Esophagus (tissue), 2 donors: Measurements from ENCODE around the gene TRIM27. TPM values are rescaled to one million over a fixed set of nuclear protein-coding genes. Genes with fewer than 3 reads are reported as not detected.
"Not testable (repeated sequence)": the region's sequence is repeated elsewhere in the genome, so short reads cannot be mapped to it uniquely, and the experiment has no call there.

Experiments
- H3K27ac ChIP-seq, 2 donors: one replicate each; pipeline ENCODE4 v1.5.1; 2013; ENCODE audit warnings: low read depth in 2 of 2, mild to moderate bottlenecking in 2 of 2, inconsistent platforms in 1 of 2, low read length in 1 of 2, moderate library complexity in 1 of 2
- H3K27me3 ChIP-seq, 2 donors: one replicate each; pipeline ENCODE4 v1.6.1; 2013; ENCODE audit warnings: low read length in 2 of 2, control low read depth in 1 of 2, mild to moderate bottlenecking in 1 of 2; ENCODE audit not compliant: insufficient read depth in 2 of 2, control insufficient read depth in 1 of 2
- H3K36me3 ChIP-seq, 2 donors: one replicate each; pipeline ENCODE4 v1.6.1; 2013; ENCODE audit warnings: low read length in 1 of 2; ENCODE audit not compliant: control insufficient read depth in 2 of 2, insufficient read depth in 2 of 2
- H3K4me1 ChIP-seq, 2 donors: one replicate each; pipeline ENCODE4 v1.6.1; 2013; ENCODE audit warnings: low read length in 1 of 2; ENCODE audit not compliant: control insufficient read depth in 2 of 2, insufficient read depth in 2 of 2
- H3K4me3 ChIP-seq, 2 donors: one replicate each; pipeline ENCODE4 v1.5.1; 2013; ENCODE audit warnings: low read length in 2 of 2, mild to moderate bottlenecking in 2 of 2, low read depth in 1 of 2, moderate library complexity in 1 of 2
- H3K9me3 ChIP-seq, 2 donors: one replicate each; pipeline ENCODE4 v1.6.1; 2013; ENCODE audit warnings: mild to moderate bottlenecking in 2 of 2, low read depth in 1 of 2, low read length in 1 of 2, moderate library complexity in 1 of 2; ENCODE audit not compliant: control insufficient read depth in 2 of 2, insufficient read depth in 1 of 2
- WGBS, 2 donors: extraction: QIAGEN DNeasy Blood & Tissue Kit; methylation state at CpG; one replicate each; pipeline ENCODE4 v1.1.7; 2013; 5-methylcytosine and 5-hydroxymethylcytosine counted together
- polyA plus RNA-seq, 2 donors: library from polyadenylated mRNA; stranded (reverse); fragments of 200-250 nt; gene quantifications; one replicate each; pipeline ENCODE4 v1.2.3, GENCODE V29; 2013
- donor health status: healthy with polysubstance abuse.
- donor health status: Bipolar disorder and iron deficiency.

TRIM27 gene
- polyA plus RNA-seq, 2 donors = 13.3 to 15.8 TPM

DNA sequence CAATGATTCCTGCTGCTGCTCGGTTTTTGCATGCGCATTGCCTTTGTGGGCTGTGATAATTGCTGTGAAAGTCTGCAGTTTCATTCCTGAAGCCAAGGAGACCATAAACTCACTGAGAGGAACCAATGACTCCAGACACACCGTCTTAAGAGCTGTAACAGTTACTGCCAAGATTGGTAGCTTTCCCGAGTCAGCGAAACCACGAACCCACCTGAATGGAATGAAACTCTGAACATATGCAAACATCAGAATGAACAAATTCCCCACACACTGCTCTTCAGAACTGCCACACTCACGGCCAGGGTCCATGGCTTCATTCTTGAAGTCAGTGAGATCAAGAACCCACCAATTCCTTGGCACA lies 37.7 kb downstream of the TRIM27 start:
- H3K4me3 ChIP-seq = no peak overlapping the region
- 79 to 85% methylated on average over 7 of the region's 7 CpGs for WGBS, 2 donors
- no peaks in the 10 kb centered on the region for H3K9me3 ChIP-seq
- H3K36me3 ChIP-seq = no peaks in the 10 kb centered on the region
- no peaks in the 10 kb centered on the region for H3K4me1 ChIP-seq
- H3K27me3 ChIP-seq = no peaks in the 10 kb centered on the region
- H3K27ac ChIP-seq = no peak overlapping the region

DNA sequence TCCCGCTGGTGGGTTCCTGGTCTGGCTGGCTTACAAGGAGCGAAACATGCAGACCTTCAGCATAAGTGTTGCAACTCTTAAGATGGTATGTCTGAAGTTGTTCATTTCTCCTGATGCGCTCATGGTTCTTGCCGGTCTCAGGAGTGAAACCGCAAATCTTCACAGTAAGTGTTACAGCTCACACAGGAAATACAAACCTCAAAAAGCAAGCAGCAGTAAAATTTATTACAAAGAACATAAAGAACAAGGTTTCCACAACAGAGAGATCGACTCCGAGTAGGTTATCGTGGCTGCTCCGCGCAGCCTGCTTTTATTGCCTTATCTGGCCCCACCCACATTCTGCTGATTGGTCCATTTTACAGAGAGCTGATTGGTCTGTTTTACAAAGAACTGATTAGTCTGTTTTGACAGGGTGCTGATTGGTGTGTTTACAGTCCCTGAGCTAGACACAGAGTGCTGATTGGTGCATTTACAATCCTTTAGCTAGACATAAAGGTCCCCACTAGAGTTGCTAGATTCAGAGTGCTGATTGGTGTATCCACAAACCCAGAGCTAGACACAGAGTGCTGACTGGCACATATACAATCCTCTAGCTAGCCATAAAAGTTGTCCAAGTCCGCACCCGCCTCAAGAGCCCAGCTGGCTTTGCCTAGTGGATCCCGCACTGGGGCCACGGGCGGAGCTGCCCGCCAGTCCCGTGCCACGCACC lies 39.2 kb downstream of the TRIM27 start:
- H3K27ac ChIP-seq = no peak overlapping the region
- 64 to 71% methylated on average over 18 of the region's 18 CpGs for WGBS, 2 donors
- no peaks in the 10 kb centered on the region for H3K36me3 ChIP-seq
- no peaks in the 10 kb centered on the region for H3K27me3 ChIP-seq
- H3K4me3 ChIP-seq = peak overlapping the region in 1 of 2 donors; percentile 9
- H3K4me1 ChIP-seq = peaks cover 0 to 3% of the 10 kb centered on the region in 2 donors
- H3K9me3 ChIP-seq = no peaks in the 10 kb centered on the region

DNA sequence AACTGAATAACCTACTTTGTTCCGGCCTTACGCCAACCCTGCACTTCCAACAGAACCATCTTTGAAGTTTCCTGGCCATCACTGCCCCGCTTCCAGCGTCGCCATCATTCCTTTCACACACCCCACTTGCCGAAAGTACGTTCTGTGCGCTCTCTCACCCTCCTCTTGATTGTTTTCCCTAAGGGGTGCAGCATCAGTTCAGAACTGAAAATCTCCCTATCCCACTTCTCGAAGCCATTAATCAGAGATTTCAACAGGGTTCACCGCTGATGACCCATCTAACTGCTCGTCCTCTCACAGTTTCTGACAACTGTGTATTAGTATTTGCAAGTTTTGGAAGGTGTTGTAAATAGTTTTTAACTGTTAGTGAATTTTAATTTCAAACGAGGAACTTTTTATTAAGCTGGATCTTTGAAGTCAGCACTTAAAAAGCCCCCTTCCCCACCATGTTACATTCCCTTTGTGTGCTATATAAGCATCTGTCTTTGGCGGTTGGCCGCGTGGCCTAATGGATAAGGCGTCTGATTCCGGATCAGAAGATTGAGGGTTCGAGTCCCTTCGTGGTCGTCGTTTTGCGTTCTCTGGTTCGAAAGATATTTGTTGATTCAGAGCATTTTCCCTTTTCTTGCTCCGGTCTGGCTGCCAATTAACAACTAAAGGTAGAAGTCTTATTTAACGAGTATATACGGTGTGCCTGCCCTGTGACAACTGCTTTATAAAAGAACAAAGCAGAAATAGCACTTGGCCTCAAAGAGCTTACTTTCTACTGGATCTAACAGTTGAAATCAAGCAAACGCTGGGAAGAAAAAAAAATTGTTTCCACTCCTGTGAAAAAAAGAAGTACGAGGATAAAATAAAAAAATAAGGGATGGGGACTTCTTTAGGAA lies 42.6 kb downstream of the TRIM27 start:
- Histone ChIP-seq H3K4me1 (peaks cover 0 to 3% of the 10 kb centered on the region in 2 donors), H3K36me3 (no peaks in the 10 kb centered on the region), H3K27ac (no peak overlapping the region), H3K9me3 (no peaks in the 10 kb centered on the region), H3K27me3 (no peaks in the 10 kb centered on the region), H3K4me3 (peak overlapping the region; percentile 49 to 67)
- WGBS, 2 donors = 5 to 8% methylated on average over 28 of the region's 28 CpGs

DNA sequence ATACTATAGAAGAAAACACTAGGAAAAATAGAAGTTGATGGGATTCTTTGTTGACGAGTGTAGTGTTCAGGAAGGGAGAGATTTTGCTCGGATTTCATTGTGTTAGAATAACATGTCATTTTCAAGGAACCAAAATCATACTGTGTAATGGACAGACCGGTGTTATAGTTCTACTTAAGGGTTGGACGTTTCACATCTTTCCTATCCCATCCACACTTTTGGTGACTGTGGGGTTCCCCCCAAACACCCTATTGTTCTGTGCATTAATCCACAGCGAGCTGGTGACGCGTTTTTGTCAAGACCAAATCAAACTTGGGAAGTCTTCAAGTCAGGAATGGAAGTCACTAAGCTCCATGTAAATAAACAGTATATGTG lies 43.3 kb downstream of the TRIM27 start:
- WGBS, 2 donors = 28 to 40% methylated on average over 7 of the region's 7 CpGs
- H3K27me3 ChIP-seq = no peaks in the 10 kb centered on the region
- H3K4me3 ChIP-seq = peak overlapping the region; percentile 49 to 67
- peaks cover 0 to 3% of the 10 kb centered on the region in 2 donors for H3K4me1 ChIP-seq
- no peak overlapping the region for H3K27ac ChIP-seq
- no peaks in the 10 kb centered on the region for H3K36me3 ChIP-seq
- H3K9me3 ChIP-seq = no peaks in the 10 kb centered on the region

DNA sequence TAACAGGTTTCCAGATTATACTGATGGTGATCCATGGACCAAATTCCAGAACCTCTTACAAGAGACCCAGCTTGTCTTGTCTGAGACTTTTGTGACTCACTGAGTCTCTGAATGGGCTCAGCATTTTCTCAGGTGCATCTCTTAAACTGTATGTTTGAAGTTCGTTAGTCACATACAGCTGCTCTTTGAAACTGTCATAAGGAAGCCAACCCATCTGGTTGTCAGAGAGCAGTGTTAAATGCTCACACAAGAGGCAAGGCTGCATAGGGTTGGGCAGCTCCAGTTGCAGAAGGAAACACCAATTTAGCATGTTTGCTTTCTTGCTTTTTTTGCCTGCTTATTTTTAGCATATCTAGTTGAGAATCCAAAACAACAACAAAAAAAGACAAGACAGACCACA lies 47.1 kb downstream of the TRIM27 start:
- H3K27ac ChIP-seq = no peak overlapping the region
- H3K9me3 ChIP-seq = no peaks in the 10 kb centered on the region
- H3K36me3 ChIP-seq = no peaks in the 10 kb centered on the region
- H3K4me1 ChIP-seq = peaks cover 0 to 3% of the 10 kb centered on the region in 2 donors
- no peak overlapping the region for H3K4me3 ChIP-seq
- H3K27me3 ChIP-seq = no peaks in the 10 kb centered on the region
- WGBS, 2 donors = 42 to 49% methylated on average over 1 of the region's 1 CpG

DNA sequence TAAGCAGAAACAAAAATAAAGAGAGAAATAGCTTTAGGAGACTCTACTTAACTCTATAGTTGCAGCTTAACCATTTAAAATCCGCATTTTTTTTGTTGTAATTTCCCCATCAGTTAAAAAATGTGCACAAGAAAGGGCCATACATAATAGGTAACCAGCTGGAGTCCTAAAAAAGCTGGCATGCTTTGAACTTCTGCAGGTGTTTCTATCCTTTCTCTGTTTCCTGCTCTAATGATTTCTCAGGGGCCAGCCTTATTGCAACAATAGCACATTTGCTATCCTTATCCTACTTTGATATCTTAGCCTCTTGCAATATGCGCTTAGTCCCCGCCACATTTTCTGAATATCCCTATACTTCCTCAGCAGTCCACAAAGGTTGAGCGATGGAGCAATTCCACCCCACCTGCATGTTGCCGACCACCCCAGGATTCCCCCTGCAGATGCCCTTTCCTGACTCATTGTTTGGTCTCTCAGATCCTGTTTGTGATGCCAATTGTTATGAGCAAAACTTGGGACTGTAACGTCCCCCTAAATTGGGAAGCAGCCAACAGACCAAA lies 48.5 kb downstream of the TRIM27 start:
- Histone ChIP-seq H3K27ac (no peak overlapping the region), H3K27me3 (no peaks in the 10 kb centered on the region), H3K36me3 (no peaks in the 10 kb centered on the region), H3K4me3 (no peak overlapping the region), H3K4me1 (no peaks in the 10 kb centered on the region), H3K9me3 (no peaks in the 10 kb centered on the region)
- 55 to 63% methylated on average over 6 of the region's 6 CpGs for WGBS, 2 donors

DNA sequence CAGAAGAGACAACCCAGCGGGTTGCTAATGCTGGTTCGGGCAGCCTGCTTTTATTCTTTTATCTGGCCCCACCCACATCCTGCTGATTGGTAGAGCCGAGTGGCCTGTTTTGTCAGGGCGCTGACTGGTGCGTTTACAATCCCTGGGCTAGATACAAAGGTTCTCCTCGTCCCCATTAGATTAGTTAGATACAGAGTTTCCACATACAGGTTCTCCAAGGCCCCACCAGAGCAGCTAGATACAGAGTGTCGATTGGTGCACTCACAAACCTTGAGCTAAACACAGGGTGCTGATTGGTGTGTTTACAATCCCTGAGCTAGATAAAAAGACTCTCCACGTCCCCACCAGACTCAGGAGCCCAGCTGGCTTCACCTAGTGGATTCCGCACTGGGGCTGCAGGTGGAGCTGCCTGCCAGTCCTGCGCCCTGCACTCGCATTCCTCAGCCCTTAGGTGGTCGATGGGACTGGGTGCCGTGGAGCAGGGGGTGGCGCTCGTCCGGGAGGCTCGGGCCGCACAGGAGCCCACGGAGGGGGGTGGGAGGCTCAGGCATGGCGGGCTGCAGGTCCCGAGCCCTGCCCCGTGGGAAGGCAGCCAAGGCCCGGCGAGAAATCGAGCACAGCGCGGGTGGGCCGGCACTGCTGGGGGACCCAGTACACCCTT lies 51.5 kb downstream of the TRIM27 start:
- H3K4me3 ChIP-seq, H3K27ac ChIP-seq, H3K27me3 ChIP-seq, H3K4me1 ChIP-seq, H3K9me3 ChIP-seq, H3K36me3 ChIP-seq: not testable (repeated sequence)
- WGBS, 2 donors = 87 to 91% methylated on average over 21 to 24 of the region's 28 CpGs

DNA sequence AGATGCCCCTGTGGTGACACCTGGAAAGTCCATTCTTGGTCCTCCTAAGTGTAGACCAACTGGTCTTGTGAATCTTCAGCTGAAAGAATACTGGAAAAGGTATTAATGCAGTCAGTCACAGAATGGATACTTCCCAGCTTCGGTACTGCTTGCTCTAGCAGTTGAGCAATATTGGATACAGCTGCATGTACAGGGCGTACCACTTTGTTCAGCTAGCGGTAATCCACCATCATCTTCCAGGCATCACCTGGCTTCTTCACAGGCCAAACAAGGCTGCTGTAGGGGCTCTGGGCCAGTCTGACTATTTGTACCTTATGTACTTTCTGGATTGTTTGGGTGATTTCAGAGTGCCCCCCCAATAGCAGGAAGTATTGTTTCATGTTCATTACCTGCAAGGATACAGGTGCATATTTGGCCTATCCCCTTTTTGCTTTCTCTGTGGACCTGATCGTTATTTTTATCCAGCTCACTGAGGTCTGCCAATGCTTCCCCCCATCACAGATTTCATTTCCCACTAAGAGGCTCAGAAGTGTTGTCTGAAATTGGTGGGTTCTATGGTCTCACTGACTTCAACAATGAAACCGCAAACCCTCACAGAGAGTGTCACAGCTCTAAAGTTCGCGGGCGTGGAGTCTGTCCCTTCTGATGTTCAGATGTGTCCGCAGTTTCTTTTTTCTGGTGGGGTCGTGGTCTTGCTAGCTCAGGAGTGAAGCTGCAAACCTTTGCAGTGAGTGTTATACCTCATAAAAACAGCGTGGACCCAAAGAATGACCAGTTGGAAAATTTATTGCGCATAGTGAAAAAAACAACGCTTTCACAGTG lies 52.2 kb downstream of the TRIM27 start:
- WGBS, 2 donors = 93 to 94% methylated on average over 13 of the region's 13 CpGs
- H3K4me1 ChIP-seq = no peaks in the 10 kb centered on the region
- no peaks in the 10 kb centered on the region for H3K9me3 ChIP-seq

DNA sequence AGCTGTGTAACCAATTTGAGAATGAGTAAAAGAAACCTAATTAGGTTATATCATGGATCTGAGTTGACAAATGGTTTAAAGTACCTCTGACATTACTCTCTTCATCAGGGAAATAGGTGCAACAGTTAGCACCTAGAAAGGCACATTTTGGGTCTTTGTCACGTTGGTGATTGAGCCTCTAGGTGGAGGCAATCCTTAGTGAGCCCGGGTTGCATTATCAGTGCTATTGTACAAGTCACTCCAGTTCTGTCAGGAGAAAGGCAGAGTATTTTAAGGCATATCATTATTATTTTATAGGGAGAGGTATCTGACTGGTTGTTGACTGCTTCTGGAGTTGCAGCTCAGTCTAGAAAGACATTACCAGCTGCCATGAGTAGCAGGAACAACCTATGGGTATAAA lies 54.9 kb downstream of the TRIM27 start:
- H3K27me3 ChIP-seq = no peaks in the 10 kb centered on the region
- WGBS, 2 donors = 70 to 76% methylated on average over 2 of the region's 2 CpGs
- H3K9me3 ChIP-seq = no peaks in the 10 kb centered on the region
- H3K4me1 ChIP-seq = peaks cover 0 to 3% of the 10 kb centered on the region in 2 donors
- no peaks in the 10 kb centered on the region for H3K36me3 ChIP-seq
- H3K4me3 ChIP-seq = no peak overlapping the region
- H3K27ac ChIP-seq = no peak overlapping the region

More for the DNA sequence above, 52.2 kb downstream of the TRIM27 start:
- H3K27ac ChIP-seq = no peak overlapping the region
- no peaks in the 10 kb centered on the region for H3K36me3 ChIP-seq
- no peak overlapping the region for H3K4me3 ChIP-seq
- H3K27me3 ChIP-seq = no peaks in the 10 kb centered on the region
